Measurements from ENCODE around the gene DGKB. TPM values are rescaled to one million over a fixed set of nuclear protein-coding genes. Genes with fewer than 3 reads are reported as not detected.

Gene DGKB
- total RNA-seq, 1 donor from 2014 or later, result 5.5 TPM

DNA sequence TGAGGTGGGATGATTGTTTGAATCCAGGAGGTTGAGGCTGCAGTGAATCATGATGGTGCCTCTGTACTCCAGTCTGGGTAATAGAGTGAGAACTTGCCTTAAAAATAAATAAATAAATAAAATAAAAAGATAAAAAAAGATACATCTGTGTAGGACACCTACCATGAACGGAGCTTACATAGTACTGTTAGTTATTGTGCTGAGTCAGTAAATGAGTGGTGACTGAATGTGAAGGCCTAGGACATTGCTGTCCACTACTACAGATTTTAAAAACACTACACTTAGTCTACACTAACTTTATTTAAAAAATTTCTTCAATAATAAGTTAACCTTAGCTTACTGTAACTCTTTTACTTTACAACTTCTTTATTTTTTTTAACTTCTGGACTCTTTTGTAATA is 806.4 kb downstream of the DGKB start:
- no peak overlapping the region for H3K9ac ChIP-seq
- no peaks in the 10 kb centered on the region for H3K4me1 ChIP-seq
- TF ChIP-seq EZH2 (IDR thresholded peaks at IDR 0.05) (no peak), EZH2phosphoT487 (IDR thresholded peaks at IDR 0.05) (no peak)
- TF ChIP-seq, protein P1, sequence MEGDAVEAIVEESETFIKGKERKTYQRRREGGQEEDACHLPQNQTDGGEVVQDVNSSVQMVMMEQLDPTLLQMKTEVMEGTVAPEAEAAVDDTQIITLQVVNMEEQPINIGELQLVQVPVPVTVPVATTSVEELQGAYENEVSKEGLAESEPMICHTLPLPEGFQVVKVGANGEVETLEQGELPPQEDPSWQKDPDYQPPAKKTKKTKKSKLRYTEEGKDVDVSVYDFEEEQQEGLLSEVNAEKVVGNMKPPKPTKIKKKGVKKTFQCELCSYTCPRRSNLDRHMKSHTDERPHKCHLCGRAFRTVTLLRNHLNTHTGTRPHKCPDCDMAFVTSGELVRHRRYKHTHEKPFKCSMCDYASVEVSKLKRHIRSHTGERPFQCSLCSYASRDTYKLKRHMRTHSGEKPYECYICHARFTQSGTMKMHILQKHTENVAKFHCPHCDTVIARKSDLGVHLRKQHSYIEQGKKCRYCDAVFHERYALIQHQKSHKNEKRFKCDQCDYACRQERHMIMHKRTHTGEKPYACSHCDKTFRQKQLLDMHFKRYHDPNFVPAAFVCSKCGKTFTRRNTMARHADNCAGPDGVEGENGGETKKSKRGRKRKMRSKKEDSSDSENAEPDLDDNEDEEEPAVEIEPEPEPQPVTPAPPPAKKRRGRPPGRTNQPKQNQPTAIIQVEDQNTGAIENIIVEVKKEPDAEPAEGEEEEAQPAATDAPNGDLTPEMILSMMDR (IDR thresholded peaks at IDR 0.05), result no peak
- H3K9me3 ChIP-seq (ENCODE audit: low read depth), result peaks cover 3% of the 10 kb centered on the region
- no peaks in the 10 kb centered on the region for H3K27me3 ChIP-seq
- Mint-ChIP-seq H3K9me3 (no peaks in the 10 kb centered on the region), H3K4me3 (no peak overlapping the region), H3K36me3 (no peaks in the 10 kb centered on the region), H3K27me3 (ENCODE audit: insufficient read depth, low read depth) (no peaks in the 10 kb centered on the region), H3K27ac (no peak overlapping the region), H3K4me1 (no peaks in the 10 kb centered on the region)
- no peaks in the 10 kb centered on the region for H4K20me1 ChIP-seq (ENCODE audit: low read depth)
- no peak overlapping the region for H3K4me2 ChIP-seq
- H3K27ac ChIP-seq, result no peak overlapping the region
- no peak for DNase-seq (ENCODE audit: low spot score)
- H3K79me2 ChIP-seq (ENCODE audit: low read depth), result no peaks in the 10 kb centered on the region
- H3F3A ChIP-seq (ENCODE audit: low read depth), result no peaks in the 10 kb centered on the region
- H2AFZ ChIP-seq (replicated peaks), result no peak overlapping the region
- H3K36me3 ChIP-seq, result peaks cover 3% of the 10 kb centered on the region
- no peak overlapping the region for H3K4me3 ChIP-seq

- Histone ChIP-seq H3K9ac (no peak overlapping the region), H3K79me2 (ENCODE audit: low read depth) (no peaks in the 10 kb centered on the region), H3K27me3 (no peaks in the 10 kb centered on the region), H3K27ac (no peak overlapping the region), H3F3A (ENCODE audit: low read depth) (no peaks in the 10 kb centered on the region), H4K20me1 (ENCODE audit: low read depth) (no peaks in the 10 kb centered on the region), H3K4me3 (no peak overlapping the region), H3K9me3 (ENCODE audit: low read depth) (peaks cover 3% of the 10 kb centered on the region), H2AFZ (replicated peaks) (no peak overlapping the region), H3K4me1 (no peaks in the 10 kb centered on the region), H3K36me3 (no peaks in the 10 kb centered on the region), H3K4me2 (no peak overlapping the region)
- Mint-ChIP-seq H3K27ac (no peak overlapping the region), H3K9me3 (no peaks in the 10 kb centered on the region), H3K27me3 (ENCODE audit: insufficient read depth, low read depth) (no peaks in the 10 kb centered on the region), H3K36me3 (no peaks in the 10 kb centered on the region), H3K4me3 (no peak overlapping the region), H3K4me1 (no peaks in the 10 kb centered on the region)
- no peak for DNase-seq (ENCODE audit: low spot score)
- TF ChIP-seq, protein P1 (IDR thresholded peaks at IDR 0.05), result no peak
- no peak for TF ChIP-seq EZH2 (IDR thresholded peaks at IDR 0.05)
- TF ChIP-seq EZH2phosphoT487 (IDR thresholded peaks at IDR 0.05), result no peak
Measured at GRCh38 chr7:14095233-14095950, 807.2 kb downstream of the DGKB start.
